ENCODE results near the gene INAFM2.

INAFM2 gene

GRCh38 chr15:40300771-40301170, 22.7 kb upstream of the INAFM2 start:
- no peak for TF ChIP-seq POLR2AphosphoS5 (IDR thresholded peaks at IDR 0.05; ENCODE audit: low read depth, low read length)
- no peak for TF ChIP-seq TAF1 (IDR thresholded peaks at IDR 0.05; ENCODE audit: borderline replicate concordance, low read depth, low read length)
- TF ChIP-seq POLR2A (IDR thresholded peaks at IDR 0.05; ENCODE audit: low read depth, low read length) = no peak
- FAIRE-seq (no peak), DNase-seq (ENCODE audit: insufficient read length) (no peak)

DNA sequence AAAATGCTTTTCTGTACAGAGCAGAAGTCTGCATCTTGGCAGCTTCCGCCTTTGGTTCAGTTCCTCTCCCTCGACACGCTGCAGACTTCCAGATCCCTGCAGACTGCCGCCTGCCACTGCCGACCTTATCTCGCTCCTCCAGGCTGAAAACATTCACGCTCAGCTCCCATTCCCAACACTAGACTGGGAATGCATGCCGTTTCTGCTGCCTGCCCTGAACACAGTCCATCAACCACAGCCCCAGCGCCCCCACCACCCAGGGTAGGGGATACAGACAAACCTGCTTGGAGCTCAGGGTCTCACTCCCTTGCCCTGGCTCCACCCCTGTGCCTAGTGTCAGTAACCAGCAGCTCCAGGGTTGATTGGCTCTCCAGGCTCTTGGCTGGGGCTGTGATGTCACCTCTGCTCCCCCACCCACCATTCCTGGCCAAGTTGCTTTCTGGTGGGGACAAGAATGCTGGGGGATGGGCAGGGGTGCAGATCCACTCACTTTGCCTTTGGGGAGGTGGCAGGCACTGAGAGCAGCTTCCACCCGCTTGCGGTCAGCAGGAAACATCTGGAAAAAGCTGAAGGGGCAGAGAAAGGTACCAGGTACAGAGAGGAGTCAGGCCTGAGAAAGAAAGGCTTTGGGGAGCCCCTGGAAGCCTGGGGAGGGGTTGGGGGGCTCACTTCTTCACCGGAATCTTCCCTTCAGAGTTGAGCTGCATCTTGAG, 21.9 kb upstream of the INAFM2 start:
- FAIRE-seq = no peak
- no peak for TF ChIP-seq POLR2AphosphoS5 (IDR thresholded peaks at IDR 0.05; ENCODE audit: low read depth, low read length)
- no peak for TF ChIP-seq POLR2A (IDR thresholded peaks at IDR 0.05; ENCODE audit: low read depth, low read length)
- TF ChIP-seq TAF1 (IDR thresholded peaks at IDR 0.05; ENCODE audit: borderline replicate concordance, low read depth, low read length) = no peak
- no peak for DNase-seq (ENCODE audit: insufficient read length)

DNA sequence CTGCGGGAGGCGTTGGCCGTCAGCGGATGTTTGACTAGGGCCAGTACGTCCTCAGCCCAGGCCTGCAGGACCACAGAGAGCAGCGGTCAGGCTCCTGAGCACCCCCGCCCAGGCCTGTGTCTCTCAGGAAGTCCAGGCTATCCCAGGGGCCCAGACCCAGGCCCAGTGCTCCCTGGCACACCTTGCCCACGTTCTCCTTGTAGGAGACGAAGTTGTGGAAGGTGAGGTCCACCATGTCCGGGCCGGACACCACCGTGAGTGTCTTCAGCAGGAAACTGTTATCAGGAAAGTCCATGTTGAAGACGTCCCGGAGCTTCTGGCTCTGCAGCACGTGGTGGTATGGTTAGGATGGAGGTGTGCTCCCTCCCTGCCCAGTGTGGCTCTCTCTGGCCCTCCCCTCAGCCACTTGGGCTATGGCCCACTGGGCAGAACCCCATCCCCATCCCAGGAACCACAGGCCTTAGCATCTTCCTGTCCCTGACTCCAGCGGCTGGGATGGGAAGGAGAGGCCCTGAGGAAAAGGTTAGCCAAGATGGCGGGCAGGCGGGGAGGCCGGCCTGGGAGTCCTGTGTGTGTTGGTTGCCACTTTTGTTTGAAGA, 21.1 kb upstream of the INAFM2 start:
- DNase-seq (ENCODE audit: insufficient read length) (no peak), FAIRE-seq (no peak)
- no peak for TF ChIP-seq POLR2AphosphoS5 (IDR thresholded peaks at IDR 0.05; ENCODE audit: low read depth, low read length)
- TF ChIP-seq TAF1 (IDR thresholded peaks at IDR 0.05; ENCODE audit: borderline replicate concordance, low read depth, low read length) = no peak
- no peak for TF ChIP-seq POLR2A (IDR thresholded peaks at IDR 0.05; ENCODE audit: low read depth, low read length)

- DNase-seq (ENCODE audit: insufficient read length) (no peak), FAIRE-seq (no peak)
- TF ChIP-seq TAF1 (IDR thresholded peaks at IDR 0.05; ENCODE audit: borderline replicate concordance, low read depth, low read length) (no peak), POLR2AphosphoS5 (IDR thresholded peaks at IDR 0.05; ENCODE audit: low read depth, low read length) (no peak), POLR2A (IDR thresholded peaks at IDR 0.05; ENCODE audit: low read depth, low read length) (no peak)
These were observed 20.5 kb upstream of the INAFM2 start for GRCh38 chr15:40302981-40303380.

GRCh38 chr15:40303576-40303975, 19.9 kb upstream of the INAFM2 start:
- FAIRE-seq = no peak
- TF ChIP-seq POLR2A (IDR thresholded peaks at IDR 0.05; ENCODE audit: low read depth, low read length) (no peak), POLR2AphosphoS5 (IDR thresholded peaks at IDR 0.05; ENCODE audit: low read depth, low read length) (no peak), TAF1 (IDR thresholded peaks at IDR 0.05; ENCODE audit: borderline replicate concordance, low read depth, low read length) (no peak)
- no peak for DNase-seq (ENCODE audit: insufficient read length)

GRCh38 chr15:40305281-40305680, 18.2 kb upstream of the INAFM2 start:
- DNase-seq (ENCODE audit: insufficient read length) (no peak), FAIRE-seq (no peak)
- TF ChIP-seq POLR2A (IDR thresholded peaks at IDR 0.05; ENCODE audit: low read depth, low read length) (no peak), POLR2AphosphoS5 (IDR thresholded peaks at IDR 0.05; ENCODE audit: low read depth, low read length) (no peak), TAF1 (IDR thresholded peaks at IDR 0.05; ENCODE audit: borderline replicate concordance, low read depth, low read length) (no peak)

- FAIRE-seq (no peak), DNase-seq (ENCODE audit: insufficient read length) (no peak)
- no peak for TF ChIP-seq POLR2A (IDR thresholded peaks at IDR 0.05; ENCODE audit: low read depth, low read length)
- TF ChIP-seq POLR2AphosphoS5 (IDR thresholded peaks at IDR 0.05; ENCODE audit: low read depth, low read length) = no peak
- no peak for TF ChIP-seq TAF1 (IDR thresholded peaks at IDR 0.05; ENCODE audit: borderline replicate concordance, low read depth, low read length)
These were observed 17.1 kb upstream of the INAFM2 start for GRCh38 chr15:40306371-40306770.

- FAIRE-seq (no peak), DNase-seq (ENCODE audit: insufficient read length) (no peak)
- TF ChIP-seq POLR2A (IDR thresholded peaks at IDR 0.05; ENCODE audit: low read depth, low read length) (no peak), POLR2AphosphoS5 (IDR thresholded peaks at IDR 0.05; ENCODE audit: low read depth, low read length) (no peak), TAF1 (IDR thresholded peaks at IDR 0.05; ENCODE audit: borderline replicate concordance, low read depth, low read length) (no peak)
These were observed 16.6 kb upstream of the INAFM2 start for GRCh38 chr15:40306908-40307307.

DNA sequence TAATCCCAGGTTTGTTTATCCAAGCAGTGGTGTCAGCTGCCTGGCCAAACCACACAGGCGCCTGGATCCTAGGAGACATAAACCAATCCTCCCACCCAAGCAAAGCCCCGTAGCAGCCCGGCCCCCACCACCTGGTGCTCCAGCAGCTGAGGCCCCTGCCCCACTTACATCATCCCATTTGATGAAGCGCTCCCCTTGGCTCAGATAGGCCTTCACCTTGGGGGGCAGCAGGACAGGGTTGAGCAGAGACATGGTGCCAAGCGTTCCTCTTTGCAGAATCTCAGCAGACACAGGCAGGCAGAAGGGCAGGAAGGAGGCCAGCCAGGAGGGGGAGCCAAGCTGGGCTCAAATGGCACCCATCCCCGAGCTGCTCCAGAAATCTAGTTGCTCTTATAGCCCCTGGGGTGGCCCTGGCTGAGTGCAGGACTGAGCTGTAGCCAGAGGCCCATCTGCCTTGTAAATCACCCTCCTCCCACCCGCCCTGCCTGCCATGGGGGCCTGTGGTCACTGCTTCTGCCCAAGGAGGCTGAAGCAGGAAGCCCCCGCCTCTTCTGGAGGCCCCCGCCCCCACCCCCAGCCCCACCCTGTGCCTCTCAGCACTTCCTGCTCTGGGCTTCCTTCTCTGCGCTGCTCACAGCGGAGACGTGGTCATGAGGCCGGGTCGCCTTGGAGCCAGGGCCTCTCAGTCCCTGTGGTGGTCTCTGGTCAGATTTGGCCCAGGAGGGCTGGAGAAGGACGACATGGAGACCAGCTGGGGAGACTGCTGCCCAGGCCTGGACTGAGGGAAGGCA, 15.9 kb upstream of the INAFM2 start, which contains the start of gene PLCB2:
Gene PLCB2 (minus strand): TSS at position 515 of the 791 bp plus-strand sequence. CDS start 263 bp downstream, at position 252.
- DNase-seq (ENCODE audit: insufficient read length) (peak; percentile 60), FAIRE-seq (peak; percentile 84)
- TF ChIP-seq POLR2AphosphoS5 (IDR thresholded peaks at IDR 0.05; ENCODE audit: low read depth, low read length) (0 out of 2 replicates have a peak, but pooled peaks have one; percentile 52), POLR2A (IDR thresholded peaks at IDR 0.05; ENCODE audit: low read depth, low read length) (peak; percentile 53; the same call in 1 of the 2 replicates), TAF1 (IDR thresholded peaks at IDR 0.05; ENCODE audit: borderline replicate concordance, low read depth, low read length) (0 out of 2 replicates have a peak, but pooled peaks have one; percentile 28)

GRCh38 chr15:40309344-40309862, 14.1 kb upstream of the INAFM2 start:
- FAIRE-seq (no peak), DNase-seq (ENCODE audit: insufficient read length) (no peak)
- TF ChIP-seq POLR2A (IDR thresholded peaks at IDR 0.05; ENCODE audit: low read depth, low read length) (no peak), TAF1 (IDR thresholded peaks at IDR 0.05; ENCODE audit: borderline replicate concordance, low read depth, low read length) (no peak), POLR2AphosphoS5 (IDR thresholded peaks at IDR 0.05; ENCODE audit: low read depth, low read length) (no peak)
